WI38 (cell line): ENCODE measurements around the gene C7orf57.
"Not testable (repeated sequence)": the region's sequence is repeated elsewhere in the genome, so short reads cannot be mapped to it uniquely, and the experiment has no call there.

ENCODE experiments used
- H3K4me3 ChIP-seq: 2 replicates; pipeline ENCODE4 v1.5.1; 2011; ENCODE audit warnings: low read depth, mild to moderate bottlenecking, control low read depth, low read length
- TF ChIP-seq, protein P1 (sequence below): IDR thresholded peaks from 2 replicates; pipeline ENCODE4 v1.5.1; 2012; ENCODE audit warnings: low read depth, mild to moderate bottlenecking, control low read depth, low read length

Gene C7orf57

GRCh38 chr7:47999413-47999812 lies 35.9 kb upstream of the C7orf57 start:
- TF ChIP-seq, protein P1, sequence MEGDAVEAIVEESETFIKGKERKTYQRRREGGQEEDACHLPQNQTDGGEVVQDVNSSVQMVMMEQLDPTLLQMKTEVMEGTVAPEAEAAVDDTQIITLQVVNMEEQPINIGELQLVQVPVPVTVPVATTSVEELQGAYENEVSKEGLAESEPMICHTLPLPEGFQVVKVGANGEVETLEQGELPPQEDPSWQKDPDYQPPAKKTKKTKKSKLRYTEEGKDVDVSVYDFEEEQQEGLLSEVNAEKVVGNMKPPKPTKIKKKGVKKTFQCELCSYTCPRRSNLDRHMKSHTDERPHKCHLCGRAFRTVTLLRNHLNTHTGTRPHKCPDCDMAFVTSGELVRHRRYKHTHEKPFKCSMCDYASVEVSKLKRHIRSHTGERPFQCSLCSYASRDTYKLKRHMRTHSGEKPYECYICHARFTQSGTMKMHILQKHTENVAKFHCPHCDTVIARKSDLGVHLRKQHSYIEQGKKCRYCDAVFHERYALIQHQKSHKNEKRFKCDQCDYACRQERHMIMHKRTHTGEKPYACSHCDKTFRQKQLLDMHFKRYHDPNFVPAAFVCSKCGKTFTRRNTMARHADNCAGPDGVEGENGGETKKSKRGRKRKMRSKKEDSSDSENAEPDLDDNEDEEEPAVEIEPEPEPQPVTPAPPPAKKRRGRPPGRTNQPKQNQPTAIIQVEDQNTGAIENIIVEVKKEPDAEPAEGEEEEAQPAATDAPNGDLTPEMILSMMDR = no peak
- H3K4me3 ChIP-seq = no peak overlapping the region

GRCh38 chr7:48000164-48000563 lies 35.2 kb upstream of the C7orf57 start:
- H3K4me3 ChIP-seq = not testable (repeated sequence)

DNA sequence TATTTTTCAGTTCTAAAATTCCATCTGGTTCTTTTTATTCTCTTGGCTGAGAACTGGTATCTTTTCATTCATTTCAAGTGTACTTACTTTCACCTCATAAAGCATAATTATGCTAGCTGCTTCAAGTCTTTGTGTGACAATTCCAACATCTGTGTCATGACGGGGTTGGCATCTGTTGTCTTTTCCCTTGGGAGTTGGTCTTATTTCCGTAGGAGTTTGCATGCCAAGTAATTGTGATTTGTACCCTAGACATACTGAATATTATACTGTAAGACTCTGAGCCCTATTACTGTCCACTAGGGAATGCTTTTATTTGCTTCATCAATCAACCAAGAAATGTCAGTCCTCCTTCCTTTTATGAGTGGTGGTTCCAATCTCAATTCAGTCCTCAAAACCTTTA lies 31.3 kb upstream of the C7orf57 start:
- H3K4me3 ChIP-seq = no peak overlapping the region
- TF ChIP-seq, protein P1 = no peak

DNA sequence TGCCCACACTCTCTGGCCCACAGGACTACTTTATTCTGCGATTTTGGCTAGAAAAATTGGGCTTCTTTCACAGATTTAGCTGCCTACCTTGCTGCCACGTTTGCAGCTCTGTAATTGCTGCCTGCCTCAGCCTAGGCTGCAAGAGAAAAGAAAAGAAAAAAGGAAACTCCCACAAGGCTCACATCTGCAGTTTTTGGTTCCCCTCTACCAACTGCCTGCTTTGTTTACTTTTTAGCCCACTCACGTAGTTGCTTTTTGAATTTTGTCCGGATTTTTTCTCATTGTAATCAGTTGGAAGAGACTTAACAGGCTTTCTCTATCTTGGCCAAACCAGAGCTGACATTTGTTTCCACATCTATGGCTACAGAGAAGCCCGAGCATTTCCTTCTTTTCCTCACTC lies 30.7 kb upstream of the C7orf57 start:
- TF ChIP-seq, protein P1 = no peak
- H3K4me3 ChIP-seq = no peak overlapping the region

DNA sequence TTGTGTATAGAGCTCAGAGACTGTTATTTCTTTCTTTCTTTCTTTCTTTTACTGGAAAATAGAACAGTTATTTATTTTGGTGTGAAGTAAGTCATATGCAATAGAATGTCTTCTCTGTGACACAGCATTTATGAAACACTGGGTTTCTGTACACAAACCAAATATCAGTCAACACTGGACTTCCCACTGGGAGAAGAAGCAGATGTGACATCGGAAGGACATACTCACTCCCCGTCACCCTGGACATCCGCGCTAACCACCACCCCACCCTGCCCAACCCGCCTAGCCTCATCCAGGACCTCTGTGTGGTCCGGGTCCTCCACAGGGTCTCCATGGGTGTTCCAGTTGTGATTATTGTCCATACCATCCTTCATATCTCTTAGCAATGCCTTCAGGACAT lies 28.5 kb upstream of the C7orf57 start:
- TF ChIP-seq, protein P1 = no peak
- H3K4me3 ChIP-seq = no peak overlapping the region

GRCh38 chr7:48009257-48009656 lies 26.1 kb upstream of the C7orf57 start:
- no peak overlapping the region for H3K4me3 ChIP-seq
- TF ChIP-seq, protein P1 = no peak

DNA sequence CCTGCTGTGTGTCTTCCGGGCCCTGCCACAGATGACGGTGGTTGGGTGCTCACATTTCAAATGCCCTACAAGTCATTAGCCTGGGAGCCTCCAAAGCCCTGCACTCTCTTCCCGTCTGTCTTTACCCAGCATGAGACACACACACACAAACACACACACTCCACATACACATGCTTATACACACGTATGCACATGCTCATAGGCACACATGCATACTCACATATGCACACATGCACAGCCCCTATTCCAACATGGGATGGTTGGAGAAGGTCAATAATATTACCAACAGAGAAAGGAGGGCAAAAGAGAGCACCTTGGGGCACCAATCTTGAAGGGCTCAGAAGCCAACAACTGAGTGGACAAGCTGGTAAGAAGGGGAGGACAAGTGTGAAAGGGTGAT lies 25.4 kb upstream of the C7orf57 start:
- TF ChIP-seq, protein P1 = no peak
- no peak overlapping the region for H3K4me3 ChIP-seq

DNA sequence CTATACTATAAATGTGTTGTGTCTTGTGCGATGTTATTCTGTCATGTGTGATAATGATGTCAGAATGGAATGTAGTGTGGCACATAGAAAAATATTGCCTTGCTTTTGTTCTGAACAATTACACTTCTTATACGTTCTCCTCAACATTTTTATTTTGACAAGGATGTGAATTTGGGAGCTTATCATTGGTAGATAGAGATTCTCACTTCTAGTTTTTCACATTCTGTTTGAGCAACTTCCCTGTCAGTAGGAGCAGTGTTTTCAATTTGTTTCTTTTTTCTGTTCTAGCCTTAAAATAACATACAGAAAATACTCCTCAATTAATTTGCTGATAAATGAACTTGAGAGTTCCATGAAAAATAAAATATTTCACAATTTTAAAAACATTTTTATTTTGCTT lies 24.0 kb upstream of the C7orf57 start:
- H3K4me3 ChIP-seq = no peak overlapping the region
- TF ChIP-seq, protein P1 = no peak
